Activated CD8-positive, alpha-beta memory T cell treated with anti-CD3 and anti-CD28 coated beads, Interleukin-2, amount 50 U/mL, for 1 hour (primary cell): Measurements from ENCODE around the gene STK10.

Experiments used
- DNase-seq: peaks from one replicate; pipeline ENCODE4 v3.0.0-alpha.2; 2020; ENCODE audit errors: extremely low read depth

Gene STK10

DNA sequence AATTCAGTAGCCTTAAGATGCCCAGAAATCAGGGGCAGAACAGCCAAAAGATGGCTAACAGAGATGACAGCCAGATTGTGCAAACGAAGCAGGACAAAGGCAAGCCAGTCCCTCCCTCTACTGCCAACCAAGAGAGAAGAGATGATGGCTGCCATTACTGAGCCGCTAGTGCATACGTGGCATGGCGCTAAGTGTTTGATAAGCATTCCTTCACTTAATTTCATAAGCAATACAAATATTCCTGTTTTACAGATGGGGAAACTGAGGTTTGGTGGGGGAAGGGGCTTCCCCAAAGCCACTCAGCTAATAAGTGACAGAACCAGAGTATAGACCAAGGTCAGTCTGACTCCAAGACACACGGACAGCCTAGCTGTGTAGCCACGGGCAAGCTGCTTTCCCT, 44.1 kb downstream of the STK10 start:
- no peak for DNase-seq

DNA sequence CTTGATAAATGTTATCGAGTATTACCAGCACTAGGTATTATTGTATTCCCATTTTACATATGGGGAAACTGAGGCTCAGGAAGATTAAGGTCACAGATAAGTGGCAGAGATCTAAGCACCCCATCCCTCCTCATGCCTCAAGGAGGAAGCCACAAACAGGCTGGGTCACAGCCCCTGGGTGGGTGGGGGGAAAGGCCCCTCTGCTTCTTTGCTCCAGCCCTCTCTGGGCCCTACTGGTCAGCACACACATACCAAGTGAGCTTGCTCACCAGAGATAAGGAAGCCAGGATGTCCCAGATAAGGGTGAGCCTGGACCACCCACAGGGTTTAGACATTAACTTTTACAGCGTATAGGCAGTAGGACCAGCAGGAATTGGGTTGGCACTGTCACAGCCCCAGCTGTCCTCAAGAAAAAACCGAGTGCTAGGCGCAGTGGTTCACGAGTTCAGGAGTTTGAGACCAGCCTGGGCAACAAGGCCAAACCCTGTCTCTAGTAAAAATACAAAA, 45.3 kb downstream of the STK10 start:
- DNase-seq: no peak

DNA sequence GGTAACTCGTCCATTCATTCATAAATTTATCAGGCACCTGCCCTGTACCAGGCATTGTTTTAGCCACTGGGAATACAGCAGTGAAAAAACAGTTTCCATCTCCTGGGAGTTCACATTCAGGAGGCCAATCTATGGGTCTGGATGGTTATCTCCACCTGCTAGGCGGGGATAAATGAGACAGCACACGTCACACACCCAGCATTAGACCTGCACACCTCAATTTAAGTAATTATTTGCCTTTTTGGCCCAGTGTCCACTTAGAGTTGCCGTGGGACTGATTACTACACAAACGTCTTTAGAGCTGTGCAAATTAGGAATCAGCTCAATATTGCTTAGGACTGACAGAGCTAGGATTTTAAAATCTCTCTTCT, 46.1 kb downstream of the STK10 start:
- no peak for DNase-seq

DNA sequence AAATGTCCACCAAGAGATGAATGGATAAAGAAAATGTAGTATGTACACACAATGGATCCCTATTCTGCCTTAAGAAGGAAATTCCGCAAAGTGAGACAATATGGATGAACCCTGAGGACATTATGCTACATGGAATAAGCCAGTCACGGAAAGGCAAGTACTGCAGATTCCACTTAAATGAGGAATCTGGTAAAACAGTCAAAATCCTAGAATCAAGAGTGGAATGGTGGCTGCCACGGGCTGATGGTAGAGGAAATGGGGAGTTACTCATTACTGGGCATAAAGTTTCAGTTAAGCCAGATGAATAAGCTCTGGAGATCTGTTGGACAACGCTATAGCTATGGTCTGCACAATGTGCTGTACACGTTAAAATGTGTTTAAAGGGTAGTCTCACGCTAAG, 47.2 kb downstream of the STK10 start:
- no peak for DNase-seq

DNA sequence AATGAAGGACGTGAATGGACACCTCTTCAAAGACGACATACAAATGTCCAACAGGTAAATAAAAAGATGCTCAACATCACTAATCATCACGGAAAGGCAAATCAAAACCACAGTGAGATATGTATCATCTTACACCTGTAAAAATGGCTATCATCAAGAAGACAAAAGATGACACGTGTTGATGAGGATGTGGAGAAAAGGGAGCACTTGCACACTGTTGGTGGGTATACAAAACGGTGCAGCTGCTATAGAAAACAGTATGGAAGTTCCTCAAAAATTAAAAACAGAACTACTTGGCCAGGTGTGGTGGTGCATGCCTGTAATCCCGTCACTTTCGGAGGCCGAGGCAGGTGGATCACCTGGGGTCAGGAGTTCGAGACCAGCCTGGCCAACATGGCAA, 47.9 kb downstream of the STK10 start:
- DNase-seq: no peak

DNA sequence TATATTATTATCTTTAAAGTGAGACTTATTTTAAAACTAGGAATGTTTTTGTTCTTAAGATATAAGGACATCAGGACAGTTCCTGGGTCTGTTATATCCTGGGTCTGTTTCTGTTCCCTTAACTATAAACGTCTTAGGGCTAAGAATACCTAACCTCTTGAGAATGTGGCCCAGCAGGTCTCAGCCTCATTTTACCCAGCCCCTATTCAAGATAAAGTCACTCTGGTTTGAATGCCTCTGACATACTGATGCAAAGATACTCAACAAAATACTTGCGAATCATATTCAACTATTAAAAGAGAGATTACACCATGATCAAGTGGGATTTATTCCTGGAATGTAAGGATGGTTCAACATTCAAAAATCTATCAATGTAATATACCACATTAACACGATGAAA, 51.0 kb downstream of the STK10 start:
- no peak for DNase-seq

DNA sequence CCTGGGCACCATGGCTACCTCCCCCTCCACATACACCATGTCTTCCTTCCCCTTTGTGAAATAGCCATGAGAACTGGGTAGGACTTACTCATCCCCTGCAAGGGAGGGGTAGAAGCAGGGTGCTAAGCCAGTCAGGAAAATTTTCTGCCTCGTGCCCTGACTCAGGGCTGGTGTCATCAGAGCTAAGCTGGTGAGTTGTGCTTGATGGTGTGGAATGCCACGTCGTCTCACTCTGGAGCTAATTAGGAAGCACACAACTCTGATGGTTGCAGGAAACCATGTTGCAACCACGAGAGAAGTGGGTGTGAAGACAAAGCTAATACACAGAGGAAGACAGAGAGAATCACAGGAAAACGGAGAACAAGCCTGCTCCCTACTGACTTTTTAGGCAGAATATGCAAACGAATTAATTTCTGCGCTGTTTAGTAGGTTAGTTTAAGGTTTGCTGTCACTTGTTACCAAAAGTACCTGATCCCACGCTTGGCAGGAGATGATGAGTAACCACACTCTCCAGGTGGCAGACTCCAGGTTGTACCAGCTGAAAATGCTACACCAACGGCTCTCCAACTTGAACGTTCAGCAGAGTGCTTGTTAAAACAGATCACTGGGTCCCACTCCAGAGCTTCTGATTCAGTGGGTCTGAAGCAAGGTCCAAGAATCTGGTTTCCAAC, 54.5 kb downstream of the STK10 start:
- no peak for DNase-seq

DNA sequence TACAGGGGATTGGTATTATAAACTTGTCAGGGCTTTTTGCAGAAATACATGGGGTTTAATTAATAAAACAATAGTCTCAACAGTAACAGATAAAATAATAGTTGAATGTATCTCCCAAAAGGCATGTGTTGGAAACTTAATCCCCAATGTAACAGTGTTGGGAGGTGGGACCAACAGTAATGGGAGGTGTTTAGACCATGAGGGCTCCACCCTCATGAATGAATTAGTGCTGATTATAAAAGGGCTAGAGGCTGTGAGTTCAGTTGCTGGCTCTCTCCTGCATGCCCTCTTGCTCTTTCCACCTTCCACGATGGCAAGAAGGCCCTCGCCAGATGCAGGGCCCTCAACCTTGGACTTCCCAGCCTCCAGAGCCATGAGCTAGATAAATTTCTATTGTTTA, 56.3 kb downstream of the STK10 start:
- no peak for DNase-seq

DNA sequence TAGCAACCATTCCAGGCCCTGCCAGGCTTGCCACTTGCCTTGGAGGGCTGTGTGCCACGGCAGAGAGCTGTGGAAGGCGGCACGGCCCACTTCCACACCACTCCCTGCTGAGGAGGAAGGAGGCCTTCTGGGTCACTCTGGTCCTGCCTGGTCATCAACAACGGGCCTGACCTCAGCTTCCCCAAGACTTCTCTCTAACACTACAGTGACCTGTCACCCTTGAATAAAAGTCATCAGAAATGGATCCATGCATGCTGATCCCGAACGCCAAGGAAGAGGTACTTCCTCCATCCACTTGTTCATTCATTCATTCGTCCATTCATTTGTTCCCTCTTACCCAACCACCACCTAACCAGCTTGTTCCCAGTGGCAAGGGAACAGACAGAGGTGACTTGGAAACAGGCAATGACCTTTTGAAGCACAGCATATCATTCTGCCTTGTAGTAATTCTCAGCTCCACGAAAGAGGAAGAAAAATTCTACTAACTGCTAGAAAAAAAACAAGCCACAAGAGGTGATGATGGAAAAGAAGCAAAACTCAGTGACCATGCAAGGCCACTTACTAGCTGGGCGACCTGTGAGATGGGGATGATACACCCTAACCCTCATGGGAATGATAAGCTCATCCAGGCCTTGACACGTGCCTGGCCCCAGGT, 58.6 kb downstream of the STK10 start:
- no peak for DNase-seq

DNA sequence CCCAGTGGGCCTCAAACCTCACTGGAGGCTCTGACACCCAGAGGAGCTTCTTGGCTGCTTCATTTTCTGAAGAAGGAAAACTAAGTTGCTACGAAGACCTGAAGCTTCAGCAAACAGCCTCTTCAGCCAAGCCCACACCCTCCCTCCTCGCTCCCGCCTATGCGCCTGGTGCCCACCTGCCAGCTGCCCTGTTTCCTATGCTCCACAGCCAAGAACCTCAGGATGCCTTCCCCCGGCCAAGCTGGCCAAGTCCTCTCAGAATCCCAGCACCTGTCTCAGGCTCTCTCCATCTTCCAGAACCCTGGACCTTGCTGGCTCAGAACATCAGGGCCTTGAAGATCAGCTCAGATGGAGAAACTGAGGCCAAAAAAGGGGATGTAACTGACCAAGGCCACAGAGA, 60.4 kb downstream of the STK10 start:
- no peak for DNase-seq

DNA sequence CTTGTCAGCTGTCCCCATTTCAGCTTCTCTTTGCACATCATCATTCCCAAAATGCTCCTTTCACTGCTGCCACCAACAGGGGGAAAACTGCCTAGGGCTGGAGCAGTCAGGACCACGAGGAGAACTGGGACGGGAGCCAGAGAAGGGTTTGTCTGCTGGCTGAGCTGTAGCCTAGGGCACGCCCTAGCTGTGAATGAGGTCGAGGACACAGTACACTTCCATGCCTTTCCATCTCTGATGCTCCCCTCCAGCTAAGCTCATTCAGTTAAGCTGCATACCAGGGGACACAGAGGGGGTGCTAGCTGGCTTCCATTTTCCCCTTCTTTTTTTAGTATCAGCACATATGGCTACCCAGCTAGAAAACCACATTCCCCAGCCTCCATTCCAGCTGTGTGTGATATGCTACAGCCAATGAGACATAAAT, 64.7 kb downstream of the STK10 start:
- DNase-seq: no peak

DNA sequence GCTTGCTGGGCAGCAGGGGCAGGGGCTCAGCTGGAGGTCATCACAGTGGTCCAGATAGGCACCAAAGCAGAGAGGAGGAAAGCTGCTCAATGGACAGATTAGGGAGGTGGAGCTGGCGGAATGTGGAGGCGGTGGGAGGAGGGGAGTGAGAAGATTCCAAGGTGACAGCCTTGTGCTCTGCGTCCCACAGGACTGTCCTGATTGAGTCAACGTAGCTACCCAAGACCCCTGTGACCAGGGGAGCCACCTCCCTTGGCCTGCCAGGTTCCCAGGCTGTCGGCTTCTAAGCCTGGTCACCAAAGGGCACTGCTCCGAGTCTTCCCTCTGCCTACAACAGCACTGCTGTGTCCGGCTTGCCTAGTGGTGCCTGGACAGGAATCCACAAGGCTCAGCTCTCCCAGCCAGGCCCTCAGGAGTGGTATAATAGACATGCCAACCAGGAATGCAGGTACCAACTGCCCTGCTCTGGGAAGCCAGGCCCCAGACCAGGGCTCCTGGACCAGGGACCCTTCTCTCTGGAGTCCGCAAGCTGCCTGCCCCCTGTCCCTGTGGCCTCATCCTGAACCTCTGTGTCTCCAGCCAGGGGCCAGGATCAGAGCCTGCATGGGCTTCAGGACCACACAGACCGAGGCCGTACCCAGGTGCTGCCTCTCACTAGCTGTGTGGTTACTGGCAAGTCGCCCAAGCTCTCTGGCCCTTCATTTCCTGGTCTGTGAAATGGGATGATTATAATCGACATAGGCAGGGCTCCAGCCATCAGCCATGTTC, 67.9 kb downstream of the STK10 start:
- no peak for DNase-seq

DNA sequence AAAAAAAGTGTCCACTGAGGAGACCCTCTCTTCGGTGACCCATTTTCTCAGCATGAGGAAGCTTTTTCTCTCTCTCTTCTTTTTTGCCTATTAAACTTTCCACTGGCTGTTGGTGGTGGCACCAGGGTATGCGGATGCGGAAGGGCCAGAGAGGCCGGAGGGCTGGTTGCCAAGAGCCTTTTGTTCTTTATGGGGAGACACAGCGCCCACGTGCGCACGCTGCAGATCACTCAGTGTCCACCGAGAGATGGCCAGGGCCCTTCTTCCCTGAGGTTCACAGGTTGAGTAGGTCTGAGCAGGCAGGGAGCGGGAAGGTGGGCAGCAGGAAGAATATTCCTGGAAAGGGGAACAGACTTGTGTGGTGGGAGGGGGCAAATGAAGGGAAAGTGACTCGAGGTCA, 69.1 kb downstream of the STK10 start:
- DNase-seq: no peak

DNA sequence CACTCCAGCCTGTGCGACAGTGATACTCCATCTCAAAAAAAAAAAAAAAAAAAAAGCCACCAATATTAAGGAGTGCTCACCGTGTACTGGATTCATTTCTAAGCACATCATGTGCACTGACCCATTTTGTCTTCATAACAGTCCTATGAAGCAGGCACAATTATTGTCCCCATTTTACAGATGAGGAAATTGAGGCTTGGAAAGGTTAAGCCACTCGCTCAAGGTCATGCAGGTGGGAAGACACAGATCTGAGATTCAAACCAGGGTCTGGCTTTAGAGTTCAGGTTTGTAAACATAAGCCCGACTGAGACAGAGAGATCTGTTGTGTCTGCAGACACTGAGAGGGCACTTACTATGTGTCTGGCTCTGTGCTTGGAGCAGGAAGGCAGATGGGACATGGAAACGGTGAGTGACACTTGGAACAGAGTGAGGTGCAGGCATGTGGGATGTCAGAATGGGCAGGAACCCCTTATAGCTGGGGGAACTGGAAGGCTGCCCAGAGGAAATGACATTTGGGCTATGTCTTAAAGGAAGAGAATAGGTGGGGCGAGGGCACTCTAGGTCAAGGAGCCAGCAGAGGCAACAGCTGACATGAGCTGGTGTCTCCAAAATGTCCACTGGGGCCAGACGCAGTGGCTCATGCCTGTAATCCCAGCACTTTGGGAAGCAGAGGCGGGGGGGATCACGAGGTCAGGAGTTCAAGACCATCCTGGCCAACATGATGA, 69.9 kb downstream of the STK10 start:
- no peak for DNase-seq

DNA sequence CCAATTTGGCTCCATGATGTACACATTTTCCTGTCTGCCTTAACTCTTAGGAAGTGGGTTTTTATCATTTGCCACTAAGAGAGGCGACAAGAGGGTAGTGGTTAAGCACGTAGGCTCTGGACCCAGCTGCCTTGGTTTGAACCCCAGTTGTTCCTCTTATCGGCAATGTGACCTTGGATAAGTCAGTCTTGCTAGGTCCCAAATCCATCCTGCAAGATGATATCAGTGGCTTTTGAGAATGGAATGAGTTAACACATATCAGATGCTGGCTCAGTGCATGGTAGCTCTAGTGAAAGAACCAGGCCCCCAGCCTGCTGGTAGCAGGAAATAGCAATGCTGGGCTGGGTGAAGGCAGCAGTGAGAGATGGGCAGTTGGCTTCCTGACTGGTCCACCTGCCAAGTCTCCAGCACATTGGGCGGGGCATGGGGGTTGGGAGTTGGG, 72.5 kb downstream of the STK10 start:
- no peak for DNase-seq

DNA sequence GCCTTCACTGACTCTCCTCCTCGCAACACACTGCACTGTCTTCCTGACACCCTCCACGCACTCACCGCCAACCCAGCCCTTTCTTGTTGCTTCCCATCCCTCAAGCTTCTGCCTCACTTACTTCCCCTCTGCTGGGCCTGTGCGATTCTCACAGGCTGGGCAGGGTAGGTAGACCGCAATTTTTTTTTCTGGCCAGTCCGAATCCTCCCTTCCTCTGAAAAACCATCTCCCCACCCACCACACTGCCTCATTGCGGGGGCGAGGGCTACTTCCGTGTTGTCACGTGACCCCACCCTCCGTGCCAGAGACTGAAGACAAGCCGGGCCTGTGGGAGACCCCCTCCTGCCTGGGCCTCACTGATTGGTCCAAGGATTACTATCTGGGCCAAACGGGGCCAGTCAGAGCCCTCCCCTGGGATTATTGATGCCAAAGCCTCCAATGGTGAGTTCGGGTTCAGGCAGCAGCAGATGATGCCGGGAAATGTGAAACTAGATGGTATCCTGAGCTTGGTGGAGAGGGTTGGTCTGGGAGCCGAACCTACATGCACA, 73.1 kb downstream of the STK10 start:
- peak; percentile 40 for DNase-seq

DNA sequence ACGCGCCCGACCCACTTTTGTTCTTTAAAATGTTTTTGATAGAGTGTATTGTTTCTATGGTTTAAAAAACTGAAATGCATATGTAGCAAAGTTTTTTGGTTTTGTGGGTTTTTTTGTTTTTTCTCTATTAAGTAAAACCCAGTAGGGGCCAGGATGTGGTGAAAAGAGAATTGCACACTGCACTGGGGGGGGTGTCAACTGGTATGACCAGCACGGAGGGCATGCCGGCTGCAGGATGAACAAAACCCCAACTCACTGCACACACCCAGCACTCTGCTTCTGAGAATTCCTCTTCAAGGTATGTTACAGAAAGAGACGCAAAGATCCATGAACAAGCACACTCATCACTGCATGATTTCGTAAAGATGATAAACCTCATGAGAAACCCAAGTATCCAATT, 75.0 kb downstream of the STK10 start:
- peak; percentile 62 for DNase-seq

DNA sequence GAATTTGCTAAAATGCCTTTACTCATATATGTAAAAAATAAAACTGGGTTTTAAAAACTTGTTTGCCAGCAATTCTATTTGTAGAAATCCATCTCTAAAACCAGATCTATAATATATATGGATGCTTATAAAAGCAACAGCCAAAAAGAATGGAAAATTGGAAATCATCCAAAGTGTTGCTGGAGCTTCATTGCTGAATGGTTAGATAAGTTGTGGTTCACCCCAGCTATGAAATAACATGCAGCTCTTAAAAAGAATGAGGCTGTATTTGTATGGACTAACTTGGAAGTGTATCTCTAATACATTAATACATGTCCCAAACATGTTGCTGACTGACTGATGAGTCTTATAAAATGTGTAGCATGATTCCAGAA, 76.2 kb downstream of the STK10 start:
- no peak for DNase-seq

DNA sequence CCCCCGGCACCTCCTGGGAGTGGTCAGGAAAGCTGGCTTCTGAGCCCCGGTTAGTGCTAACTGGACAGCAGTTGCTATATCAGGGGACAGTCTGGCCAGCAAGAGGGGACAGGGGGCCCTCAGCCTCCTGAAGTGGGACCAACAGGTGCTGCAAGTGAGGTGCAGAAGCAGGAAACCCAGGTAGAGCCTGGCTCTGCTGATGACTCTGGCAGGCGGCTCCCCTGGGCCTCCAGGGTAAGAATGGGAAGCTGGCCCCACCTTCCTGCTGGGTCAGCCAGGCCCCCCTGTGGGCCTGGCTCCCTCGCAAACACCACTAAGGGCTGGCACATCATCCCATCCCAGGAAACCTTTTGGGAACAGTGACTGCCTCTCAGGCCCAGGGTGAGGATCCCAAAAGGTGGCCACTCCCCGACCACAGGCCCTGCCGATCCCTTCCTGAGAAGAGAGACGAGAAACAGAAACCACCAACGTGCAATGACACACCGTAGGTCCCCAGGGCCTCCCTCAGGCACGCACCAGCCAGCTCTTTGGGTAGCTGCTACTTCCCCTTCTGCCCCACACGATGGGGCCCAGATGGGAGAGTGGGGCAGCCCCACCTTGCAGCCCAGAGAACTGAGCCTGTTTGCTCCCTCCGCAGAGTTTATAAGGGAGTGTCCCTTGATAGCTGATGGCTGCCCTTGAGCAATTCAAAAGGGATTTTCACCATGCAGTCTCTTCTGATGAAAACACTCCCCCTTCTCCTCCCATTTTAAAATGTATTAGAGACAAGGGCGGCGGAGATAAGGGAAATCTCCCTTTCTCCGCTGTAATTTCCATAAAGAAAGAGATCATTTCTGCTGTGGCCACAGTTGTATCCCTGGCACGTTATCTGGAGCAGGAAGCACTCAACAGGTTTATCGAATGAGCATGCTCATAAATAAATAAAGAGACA, 76.8 kb downstream of the STK10 start:
- peak; percentile 51 for DNase-seq

DNA sequence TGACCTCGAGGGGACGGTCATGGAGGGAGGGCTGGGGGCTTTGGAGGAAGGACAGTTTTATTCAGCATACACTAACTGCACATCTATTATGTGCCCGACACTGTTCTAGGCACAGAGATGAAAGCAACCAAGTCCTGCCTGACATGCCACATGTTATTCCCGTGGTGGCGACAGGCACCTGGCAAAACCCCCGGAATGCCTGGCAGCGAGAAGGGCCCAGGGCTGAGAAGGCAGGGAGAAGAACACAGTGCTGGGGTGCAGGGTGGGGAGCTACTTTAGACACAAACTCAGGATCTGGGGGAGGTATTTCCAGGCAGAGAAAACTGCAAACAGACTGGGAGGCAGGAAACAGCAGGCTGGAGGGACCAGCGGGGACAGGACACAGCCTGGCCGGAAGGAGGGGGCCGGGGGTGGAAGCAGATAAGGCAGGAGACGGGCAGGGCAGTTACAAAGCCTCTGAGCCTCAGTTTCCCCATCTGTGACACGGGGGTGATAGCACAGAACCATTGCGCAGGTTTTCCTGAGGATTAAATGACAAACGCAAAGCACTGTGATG, 77.7 kb downstream of the STK10 start:
- no peak for DNase-seq

DNA sequence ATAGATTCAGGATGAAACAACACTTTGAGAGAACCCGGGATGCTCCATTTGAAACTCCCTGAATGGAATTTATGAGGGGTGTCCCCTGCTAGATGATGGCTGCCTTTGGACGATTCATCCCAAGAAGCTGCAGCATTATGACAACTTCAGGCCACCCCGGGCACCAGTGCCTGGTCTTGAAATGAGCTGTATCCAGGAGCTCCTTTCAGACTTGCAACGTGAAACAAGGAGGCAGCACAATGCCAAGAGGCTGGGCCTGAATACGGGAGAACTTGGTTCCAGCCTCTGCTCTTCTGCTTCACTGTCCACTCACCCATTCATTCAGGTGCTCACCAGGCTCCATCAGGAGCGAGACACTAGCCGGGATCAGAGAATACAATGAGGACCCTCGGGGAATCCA, 78.3 kb downstream of the STK10 start:
- DNase-seq: no peak
